D341Med (cell line): ENCODE data around the gene PALLD.
A peak's percentile ranks its signal among the peaks of the same experiment; 100 is the strongest.

ENCODE experiments used
- DNase-seq: peaks from one replicate; pipeline ENCODE4 v3.0.0; 2012; ENCODE audit warnings: low spot score

PALLD gene

DNA sequence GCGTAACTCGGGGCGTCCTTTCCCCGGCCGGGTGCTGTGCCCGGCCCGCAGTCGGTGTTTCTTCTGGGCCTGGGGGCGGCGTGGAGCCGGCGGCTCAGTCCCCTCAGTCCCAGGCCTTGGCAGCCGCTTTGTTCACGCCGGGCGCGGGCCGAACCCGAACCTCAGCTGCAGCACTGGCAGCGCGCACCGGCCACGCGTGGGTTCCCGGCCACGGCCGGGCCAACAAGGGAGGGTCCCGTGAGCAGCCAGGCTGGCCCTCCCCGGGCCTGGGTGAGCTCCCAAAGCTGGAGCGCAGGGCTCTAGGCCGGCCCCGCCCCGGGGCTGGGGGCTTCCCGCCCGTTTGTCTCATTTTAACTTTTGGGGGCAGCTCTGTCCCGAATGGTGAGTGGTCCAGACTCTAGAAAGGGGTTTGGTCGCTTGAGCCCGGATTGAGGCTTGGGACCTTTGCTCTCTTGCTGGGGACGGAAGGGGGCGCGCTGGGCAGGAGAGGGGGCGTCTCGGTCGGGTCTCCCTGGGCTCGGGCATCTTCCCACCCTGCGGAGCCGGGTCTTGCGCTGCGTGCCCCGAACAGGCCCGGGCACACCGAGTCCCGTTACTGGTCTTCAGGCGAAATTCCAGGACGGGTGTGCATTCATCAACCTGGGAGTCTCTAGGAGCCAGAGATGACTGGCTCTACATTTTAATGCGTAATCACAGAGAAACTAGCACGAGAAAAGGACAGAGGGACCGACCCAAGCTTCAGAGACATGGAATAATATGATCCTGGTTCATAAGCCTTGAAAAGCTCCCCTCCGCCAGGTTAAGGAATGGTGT, 336.1 kb downstream of the PALLD start:
- DNase-seq: peak; percentile 62

DNA sequence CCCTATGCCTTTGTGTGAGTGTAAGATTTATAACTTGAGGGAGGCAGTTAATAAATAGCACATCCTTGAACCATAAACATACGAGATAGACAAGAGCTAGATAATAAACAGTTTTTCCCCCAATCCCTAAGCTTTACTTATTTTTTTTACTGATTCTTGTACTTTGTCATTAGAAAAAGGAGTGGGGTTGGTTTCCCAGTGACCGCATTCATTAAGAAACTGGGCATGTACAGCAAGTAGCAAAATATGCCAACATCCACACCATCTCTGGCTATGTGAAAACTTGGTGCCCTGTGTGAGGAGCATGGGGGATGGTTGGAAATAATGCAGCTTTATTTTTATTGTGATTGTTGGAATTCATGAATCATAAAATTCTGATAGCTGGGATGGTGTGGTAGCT, 337.0 kb downstream of the PALLD start:
- DNase-seq: no peak

- no peak for DNase-seq
These were observed 339.1 kb downstream of the PALLD start for GRCh38 chr4:168835880-168836454.

GRCh38 chr4:168836490-168836889, 339.6 kb downstream of the PALLD start:
- no peak for DNase-seq

DNA sequence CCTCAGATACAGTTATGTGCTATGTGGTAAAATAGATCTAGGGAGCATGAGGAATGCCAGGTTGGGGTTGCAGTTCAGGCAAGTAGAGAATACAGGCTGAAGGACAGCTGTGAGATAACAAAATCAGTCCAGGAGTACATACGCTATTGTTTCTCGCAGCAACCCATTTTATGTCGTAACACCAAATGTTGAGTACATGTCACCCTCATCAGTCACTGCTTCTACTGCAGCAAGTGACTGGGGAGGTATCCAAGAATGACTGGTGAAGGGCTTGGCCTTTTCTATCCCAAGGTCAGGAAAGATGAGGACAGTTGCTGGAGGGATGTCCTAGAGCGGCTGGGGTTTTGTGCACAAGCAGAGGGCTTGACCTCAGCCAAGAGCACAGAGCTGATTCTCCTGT, 341.1 kb downstream of the PALLD start:
- DNase-seq: no peak

DNA sequence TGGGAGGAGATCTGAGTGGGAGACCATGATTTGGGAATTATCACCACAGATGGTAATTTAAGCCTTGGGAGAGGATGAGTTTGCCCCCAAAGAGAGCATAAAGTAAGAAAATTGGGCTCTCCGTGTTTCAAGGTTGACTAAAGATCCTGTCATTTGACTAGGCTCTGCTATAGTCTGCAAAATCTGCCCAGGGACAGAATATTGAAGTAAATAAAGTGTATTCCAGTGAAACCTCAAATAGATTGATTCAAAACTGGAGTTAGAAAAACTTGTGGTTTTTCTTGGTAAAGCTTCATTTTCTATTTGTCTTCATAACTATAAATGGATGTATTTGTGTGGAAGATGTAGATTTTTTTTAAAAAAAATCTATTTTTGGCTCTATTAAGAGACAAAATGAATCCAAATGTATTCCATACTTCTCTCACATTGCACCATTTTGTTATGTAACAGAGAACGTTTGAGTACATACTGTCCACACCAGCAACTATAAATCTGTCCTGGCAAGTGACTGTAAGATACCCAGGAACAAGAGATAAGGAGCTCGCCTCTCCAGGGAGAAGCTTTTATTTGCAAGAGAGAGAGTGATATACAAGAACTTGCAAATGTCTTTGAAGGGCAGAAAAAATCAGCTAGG, 343.0 kb downstream of the PALLD start:
- no peak for DNase-seq

GRCh38 chr4:168840392-168840763, 343.5 kb downstream of the PALLD start:
- no peak for DNase-seq

DNA sequence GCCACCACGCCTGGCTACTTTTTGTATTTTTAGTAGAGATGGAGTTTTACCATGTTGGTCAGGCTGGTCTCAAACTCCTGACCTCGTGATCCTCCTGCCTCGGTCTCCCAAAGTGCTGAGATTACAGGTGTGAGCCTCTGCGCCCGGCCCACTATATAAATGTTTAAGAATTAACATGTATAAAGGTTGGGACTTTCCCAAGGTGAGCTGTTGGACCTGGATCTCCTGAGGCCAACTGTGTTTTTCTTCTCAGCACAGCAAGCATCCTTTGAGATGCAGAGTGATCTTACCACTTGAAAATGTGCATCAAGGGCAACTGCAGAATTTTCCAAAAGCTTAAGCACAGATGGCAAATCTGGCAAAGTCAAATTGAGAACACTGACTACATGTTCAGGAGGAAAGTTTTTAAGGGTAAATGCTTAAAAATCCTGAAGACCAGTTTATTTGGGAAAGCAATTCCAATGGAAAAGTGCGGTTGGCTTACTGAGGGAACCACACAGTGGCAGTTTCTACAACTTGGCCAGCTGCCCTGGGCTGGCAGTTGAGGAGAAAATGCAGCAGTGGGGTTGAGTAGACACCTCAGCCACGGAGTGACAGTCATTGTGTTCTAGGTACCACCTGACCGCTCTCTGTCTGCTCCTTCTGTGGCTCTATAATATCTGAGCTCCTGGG, 344.3 kb downstream of the PALLD start:
- no peak for DNase-seq

DNA sequence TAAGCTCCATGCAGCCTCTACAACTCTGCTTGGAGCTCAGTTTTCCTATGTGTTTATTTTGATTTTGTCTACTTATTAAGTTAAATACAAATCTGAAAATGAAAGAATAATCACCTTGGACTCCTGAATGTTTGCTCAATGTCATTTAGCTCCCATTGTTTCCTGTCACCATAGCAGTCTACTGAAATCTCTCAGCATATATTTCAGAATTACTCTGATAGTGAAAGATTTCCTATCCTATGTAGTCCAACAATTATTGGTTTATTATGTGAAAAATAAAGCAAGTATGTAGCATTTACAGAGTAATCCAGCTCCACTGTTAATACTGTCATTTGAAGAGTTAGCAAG, 344.8 kb downstream of the PALLD start:
- no peak for DNase-seq

GRCh38 chr4:168842186-168842585, 345.3 kb downstream of the PALLD start:
- no peak for DNase-seq

GRCh38 chr4:168843635-168844034, 346.8 kb downstream of the PALLD start:
- no peak for DNase-seq

DNA sequence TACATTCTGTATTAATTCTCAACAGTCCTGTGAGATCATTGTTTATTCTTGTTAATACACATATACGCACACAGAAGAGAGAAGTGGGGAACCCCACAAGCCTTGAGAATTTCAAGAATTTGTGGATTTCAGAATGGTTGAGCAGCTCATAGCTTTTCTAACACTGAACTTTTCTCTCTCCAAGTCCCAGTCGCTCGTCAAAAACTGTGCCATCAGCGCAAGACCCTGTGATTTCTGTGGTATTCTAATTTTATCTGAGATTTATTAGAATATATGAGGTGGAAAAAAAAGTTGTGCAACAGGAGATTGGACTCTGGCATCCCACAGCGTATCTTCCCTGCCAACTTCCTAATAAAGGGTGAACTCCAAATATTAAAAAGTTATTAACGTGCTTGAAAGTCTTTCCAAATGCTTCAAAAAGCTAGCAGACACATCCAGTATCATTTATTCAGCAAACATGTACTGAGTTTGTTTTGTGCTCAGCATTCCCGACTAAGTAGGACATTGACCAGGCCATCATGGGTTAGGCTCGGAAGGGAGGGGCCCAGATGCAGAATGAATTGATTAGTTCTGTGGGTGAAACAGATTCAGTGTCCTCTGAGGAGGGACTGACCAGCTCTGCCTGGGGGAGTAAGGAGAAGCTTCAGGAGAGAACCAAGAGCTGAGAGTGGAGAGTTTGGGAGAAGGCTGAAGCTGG, 347.6 kb downstream of the PALLD start:
- DNase-seq: no peak

GRCh38 chr4:168845897-168846296, 349.0 kb downstream of the PALLD start:
- DNase-seq: no peak

GRCh38 chr4:168846414-168846813, 349.6 kb downstream of the PALLD start:
- DNase-seq: no peak

- DNase-seq: no peak
These were observed 351.1 kb downstream of the PALLD start for GRCh38 chr4:168847771-168848502.

DNA sequence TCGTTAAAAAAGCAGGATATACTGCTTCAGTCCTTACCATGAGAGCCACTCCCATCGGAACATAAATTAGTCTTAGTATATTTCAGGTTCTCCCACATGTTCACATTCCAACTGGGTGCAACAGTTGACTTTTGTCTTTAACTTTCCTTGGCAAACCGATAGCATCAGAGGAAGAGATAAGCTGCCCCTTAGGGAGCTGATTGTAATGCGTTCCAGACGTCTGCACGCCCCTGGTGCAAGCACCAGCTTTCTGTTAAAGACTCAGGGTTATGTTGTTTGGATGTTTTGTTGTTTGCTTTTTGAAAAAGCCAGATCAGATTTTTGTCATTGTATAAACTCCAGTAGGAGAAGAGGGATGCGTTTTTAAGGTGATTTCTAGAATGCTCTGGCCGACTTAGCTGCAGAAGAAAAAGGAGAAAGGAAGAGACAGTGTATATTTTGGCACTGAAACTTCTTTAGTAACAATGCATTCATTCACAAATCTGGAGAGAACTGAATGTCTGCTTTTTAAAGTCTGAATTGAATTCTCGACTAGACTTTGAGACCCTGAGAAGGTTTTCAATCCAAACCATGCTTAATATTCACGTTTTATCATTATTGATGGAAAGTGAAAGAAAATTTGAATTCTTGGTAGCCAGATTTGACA, 352.3 kb downstream of the PALLD start:
- DNase-seq: peak; percentile 63

GRCh38 chr4:168849997-168850396, 353.1 kb downstream of the PALLD start:
- no peak for DNase-seq

- DNase-seq: no peak
These were observed 355.5 kb downstream of the PALLD start for GRCh38 chr4:168852387-168852786.

DNA sequence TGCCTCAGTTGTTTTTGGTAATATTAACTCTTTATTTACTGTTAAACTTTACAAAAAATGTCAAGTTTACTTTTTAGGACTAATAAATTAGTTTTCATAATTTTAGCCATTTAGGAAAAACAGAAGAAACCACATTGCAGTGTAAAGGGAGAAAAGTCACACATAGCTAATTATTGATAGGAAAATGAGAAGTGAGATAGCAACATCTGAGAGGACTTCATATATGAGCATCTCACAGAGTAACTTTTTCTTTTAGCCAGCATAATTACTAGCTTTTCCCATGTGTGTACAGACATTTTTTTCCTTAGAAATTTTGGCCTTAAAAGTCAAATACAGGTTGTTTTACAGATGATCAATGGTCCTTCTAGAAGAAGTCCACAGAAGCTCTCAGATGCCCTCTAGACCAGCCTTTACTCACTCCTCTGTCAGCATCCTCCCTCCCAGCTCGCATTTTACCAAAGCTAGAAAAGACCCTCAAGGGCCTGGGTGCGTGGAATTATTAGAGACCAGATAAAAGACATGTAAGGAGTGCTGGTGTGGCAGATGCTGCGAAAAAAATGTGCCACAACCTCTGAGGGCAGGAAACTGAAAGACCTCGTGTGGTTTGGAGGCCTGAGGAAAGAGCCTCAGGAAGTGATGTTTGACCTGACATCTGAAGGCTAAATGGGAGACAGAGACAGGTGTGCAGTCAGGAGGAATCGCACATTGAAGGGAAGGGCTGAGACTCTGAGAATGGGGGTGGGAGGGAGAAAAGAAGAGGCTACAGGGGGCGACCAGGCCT, 356.3 kb downstream of the PALLD start:
- no peak for DNase-seq

- no peak for DNase-seq
These were observed 356.9 kb downstream of the PALLD start for GRCh38 chr4:168853770-168854169.
